ENCODE results near the gene ARHGEF7.

Gene ARHGEF7

GRCh38 chr13:111178402-111178801, 63.3 kb downstream of the ARHGEF7 start:
- no peak for TF ChIP-seq CTCF (IDR thresholded peaks at IDR 0.05; ENCODE audit: extremely low read depth, missing control alignments)
- no peak for DNase-seq (ENCODE audit: low spot score)

- DNase-seq (ENCODE audit: low spot score), result no peak
- no peak for TF ChIP-seq CTCF (IDR thresholded peaks at IDR 0.05; ENCODE audit: extremely low read depth, missing control alignments)
Measured at GRCh38 chr13:111179908-111180760, 65.0 kb downstream of the ARHGEF7 start.

- DNase-seq (ENCODE audit: low spot score), result no peak
- no peak for TF ChIP-seq CTCF (IDR thresholded peaks at IDR 0.05; ENCODE audit: extremely low read depth, missing control alignments)
Measured at GRCh38 chr13:111181977-111182376, 66.9 kb downstream of the ARHGEF7 start.

- TF ChIP-seq CTCF (IDR thresholded peaks at IDR 0.05; ENCODE audit: extremely low read depth, missing control alignments), result no peak
- DNase-seq (ENCODE audit: low spot score), result no peak
Measured at GRCh38 chr13:111183087-111183645, 68.1 kb downstream of the ARHGEF7 start.

GRCh38 chr13:111183959-111184358, 68.8 kb downstream of the ARHGEF7 start:
- no peak for TF ChIP-seq CTCF (IDR thresholded peaks at IDR 0.05; ENCODE audit: extremely low read depth, missing control alignments)

GRCh38 chr13:111184458-111185401, 69.6 kb downstream of the ARHGEF7 start:
- DNase-seq (ENCODE audit: low spot score), result peak; percentile 79
- no peak for TF ChIP-seq CTCF (IDR thresholded peaks at IDR 0.05; ENCODE audit: extremely low read depth, missing control alignments)

More at GRCh38 chr13:111183959-111184358, 68.8 kb downstream of the ARHGEF7 start:
- DNase-seq (ENCODE audit: low spot score), result no peak
